Nephron progenitor cell (in vitro differentiated cells): ENCODE results near the gene UBN1.
"Not testable (repeated sequence)": the region's sequence is repeated elsewhere in the genome, so short reads cannot be mapped to it uniquely, and the experiment has no call there.

Experiments
- DNase-seq: peaks from one replicate; pipeline ENCODE4 v3.0.0; 2021
- H3K27ac Mint-ChIP-seq: 2 replicates; pipeline ENCODE4 v1.8.0; 2021; ENCODE audit warnings: mild to moderate bottlenecking, moderate library complexity, mixed read lengths
- H3K27me3 Mint-ChIP-seq: 2 replicates; pipeline ENCODE4 v1.8.0; 2021; ENCODE audit warnings: mild to moderate bottlenecking, low read depth, mixed read lengths; ENCODE audit not compliant: poor library complexity
- H3K36me3 Mint-ChIP-seq: 2 replicates; pipeline ENCODE4 v1.8.0; 2021; ENCODE audit warnings: low read depth, mixed read lengths
- H3K4me1 Mint-ChIP-seq: 2 replicates; pipeline ENCODE4 v1.8.0; 2021; ENCODE audit warnings: mixed read lengths
- H3K4me3 Mint-ChIP-seq: 2 replicates; pipeline ENCODE4 v1.8.0; 2021; ENCODE audit warnings: mild to moderate bottlenecking, moderate library complexity, mixed read lengths
- H3K9me3 Mint-ChIP-seq: 2 replicates; pipeline ENCODE4 v1.8.0; 2021; ENCODE audit warnings: mild to moderate bottlenecking, moderate library complexity, mixed read lengths
- CTCF ChIP-seq: fragments of 200-600 bp; sonication (generic); IDR thresholded peaks from 2 replicates; pipeline ENCODE4 v1.5.0; 2021; ENCODE audit warnings: antibody characterized with exemption

UBN1 gene

DNA sequence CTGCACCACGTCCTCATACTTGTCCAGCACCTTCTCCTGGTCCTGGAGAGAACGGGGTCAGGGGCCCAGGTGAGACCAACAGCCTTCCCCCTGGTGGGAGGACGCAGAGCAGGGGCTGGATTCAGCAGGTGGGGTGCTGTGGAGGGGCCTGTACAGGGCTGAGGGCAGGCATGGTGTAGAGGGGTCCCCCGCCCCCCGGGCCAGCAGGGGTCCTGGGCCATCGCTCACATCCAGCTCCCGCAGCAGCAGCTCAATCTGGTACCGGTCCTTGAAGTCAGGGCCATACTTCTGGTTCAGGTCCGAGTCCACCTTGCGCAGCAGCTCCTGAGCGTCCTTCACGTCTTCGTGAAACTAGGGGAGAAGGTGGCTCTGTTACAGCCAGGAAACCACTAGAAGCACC lies 48.1 kb downstream of the UBN1 start:
- H3K27me3 Mint-ChIP-seq = no peaks in the 10 kb centered on the region
- peaks cover 6% of the 10 kb centered on the region for H3K4me1 Mint-ChIP-seq
- no peak for TF ChIP-seq CTCF
- H3K36me3 Mint-ChIP-seq = peaks cover 6% of the 10 kb centered on the region
- no peak for DNase-seq
- H3K9me3 Mint-ChIP-seq = peaks cover 4% of the 10 kb centered on the region
- H3K27ac Mint-ChIP-seq = no peak overlapping the region
- H3K4me3 Mint-ChIP-seq = no peak overlapping the region

DNA sequence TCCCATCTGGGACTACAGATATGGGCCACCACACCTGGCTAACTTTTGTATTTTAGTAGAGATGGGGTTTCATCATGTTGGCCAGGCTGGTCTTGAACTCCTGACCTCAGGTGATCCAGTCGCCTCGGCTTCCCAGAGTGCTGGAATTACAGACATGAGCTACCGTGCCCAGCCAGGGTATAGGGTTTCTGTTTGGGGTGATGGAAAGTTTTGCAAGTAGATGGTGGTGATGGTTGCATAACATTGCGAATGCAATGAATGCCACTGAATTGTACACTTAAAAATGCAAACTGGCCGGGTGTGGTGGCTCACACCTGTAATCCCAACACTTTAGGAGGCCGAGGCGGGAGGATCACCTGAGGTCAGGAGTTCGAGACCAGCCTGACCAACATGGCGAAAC lies 49.5 kb downstream of the UBN1 start:
- DNase-seq, H3K9me3 Mint-ChIP-seq, H3K4me3 Mint-ChIP-seq, H3K27ac Mint-ChIP-seq, H3K27me3 Mint-ChIP-seq, H3K36me3 Mint-ChIP-seq, H3K4me1 Mint-ChIP-seq: not testable (repeated sequence)

GRCh38 chr16:4897328-4897727 lies 50.0 kb downstream of the UBN1 start:
- TF ChIP-seq CTCF = no peak
- H3K4me1 Mint-ChIP-seq = peaks cover 5% of the 10 kb centered on the region
- no peak for DNase-seq
- H3K9me3 Mint-ChIP-seq = peaks cover 4% of the 10 kb centered on the region
- peaks cover 6% of the 10 kb centered on the region for H3K36me3 Mint-ChIP-seq
- no peak overlapping the region for H3K4me3 Mint-ChIP-seq
- H3K27ac Mint-ChIP-seq = no peak overlapping the region
- no peaks in the 10 kb centered on the region for H3K27me3 Mint-ChIP-seq

- Mint-ChIP-seq H3K4me1 (no peaks in the 10 kb centered on the region), H3K36me3 (peaks cover 6% of the 10 kb centered on the region), H3K27me3 (peaks cover 4% of the 10 kb centered on the region), H3K27ac (no peak overlapping the region), H3K9me3 (peaks cover 4% of the 10 kb centered on the region), H3K4me3 (no peak overlapping the region)
- no peak for DNase-seq
- TF ChIP-seq CTCF = no peak
Measured at GRCh38 chr16:4898811-4899473, 51.7 kb downstream of the UBN1 start.

GRCh38 chr16:4899474-4899846 lies 52.2 kb downstream of the UBN1 start:
- Mint-ChIP-seq H3K36me3 (peaks cover 6% of the 10 kb centered on the region), H3K4me3 (no peak overlapping the region)

GRCh38 chr16:4900036-4900435 lies 52.8 kb downstream of the UBN1 start:
- peaks cover 4% of the 10 kb centered on the region for H3K9me3 Mint-ChIP-seq
- H3K4me1 Mint-ChIP-seq = no peaks in the 10 kb centered on the region
- no peak overlapping the region for H3K4me3 Mint-ChIP-seq
- H3K27me3 Mint-ChIP-seq = peaks cover 8% of the 10 kb centered on the region
- H3K36me3 Mint-ChIP-seq = peaks cover 6% of the 10 kb centered on the region
- DNase-seq = no peak
- no peak for TF ChIP-seq CTCF
- no peak overlapping the region for H3K27ac Mint-ChIP-seq

More at GRCh38 chr16:4899474-4899846, 52.2 kb downstream of the UBN1 start:
- no peak for TF ChIP-seq CTCF
- Mint-ChIP-seq H3K9me3 (peaks cover 4% of the 10 kb centered on the region), H3K27ac (no peak overlapping the region), H3K4me1 (no peaks in the 10 kb centered on the region), H3K27me3 (peaks cover 8% of the 10 kb centered on the region)
- no peak for DNase-seq
